Muscle layer of colon (tissue), 2 donors: ENCODE results near the gene ZIC1.
A peak's percentile ranks its signal among the peaks of the same experiment; 100 is the strongest.

ENCODE experiments used
- H3K27ac ChIP-seq: one replicate; pipeline ENCODE4 v1.7.0; 2013; ENCODE audit warnings: low read depth, mild to moderate bottlenecking, low read length, moderate library complexity
- H3K27me3 ChIP-seq, 2 donors: one replicate each; pipeline ENCODE4 v1.7.0; 2013; ENCODE audit warnings: low read length in 2 of 2, mild to moderate bottlenecking in 2 of 2; ENCODE audit not compliant: insufficient read depth in 2 of 2, control insufficient read depth in 1 of 2
- H3K36me3 ChIP-seq: one replicate; pipeline ENCODE4 v1.7.0; 2013; ENCODE audit warnings: mild to moderate bottlenecking, low read length; ENCODE audit not compliant: insufficient read depth
- H3K4me1 ChIP-seq: one replicate; pipeline ENCODE4 v1.7.0; 2013; ENCODE audit warnings: mild to moderate bottlenecking, low read length; ENCODE audit not compliant: insufficient read depth
- H3K4me3 ChIP-seq, 2 donors: one replicate each; pipeline ENCODE4 v1.7.0; 2013; ENCODE audit warnings: low read length in 2 of 2, low read depth in 1 of 2, mild to moderate bottlenecking in 1 of 2, moderate library complexity in 1 of 2
- H3K9ac ChIP-seq: one replicate; pipeline ENCODE4 v1.7.0; 2013; ENCODE audit warnings: low read length
- H3K9me3 ChIP-seq: one replicate; pipeline ENCODE4 v1.7.0; 2013; ENCODE audit warnings: mild to moderate bottlenecking, low read length
- donor health status: abdominal sarcoma.
- donor health status: Adenocarcinoma of cecum.

Gene ZIC1

DNA sequence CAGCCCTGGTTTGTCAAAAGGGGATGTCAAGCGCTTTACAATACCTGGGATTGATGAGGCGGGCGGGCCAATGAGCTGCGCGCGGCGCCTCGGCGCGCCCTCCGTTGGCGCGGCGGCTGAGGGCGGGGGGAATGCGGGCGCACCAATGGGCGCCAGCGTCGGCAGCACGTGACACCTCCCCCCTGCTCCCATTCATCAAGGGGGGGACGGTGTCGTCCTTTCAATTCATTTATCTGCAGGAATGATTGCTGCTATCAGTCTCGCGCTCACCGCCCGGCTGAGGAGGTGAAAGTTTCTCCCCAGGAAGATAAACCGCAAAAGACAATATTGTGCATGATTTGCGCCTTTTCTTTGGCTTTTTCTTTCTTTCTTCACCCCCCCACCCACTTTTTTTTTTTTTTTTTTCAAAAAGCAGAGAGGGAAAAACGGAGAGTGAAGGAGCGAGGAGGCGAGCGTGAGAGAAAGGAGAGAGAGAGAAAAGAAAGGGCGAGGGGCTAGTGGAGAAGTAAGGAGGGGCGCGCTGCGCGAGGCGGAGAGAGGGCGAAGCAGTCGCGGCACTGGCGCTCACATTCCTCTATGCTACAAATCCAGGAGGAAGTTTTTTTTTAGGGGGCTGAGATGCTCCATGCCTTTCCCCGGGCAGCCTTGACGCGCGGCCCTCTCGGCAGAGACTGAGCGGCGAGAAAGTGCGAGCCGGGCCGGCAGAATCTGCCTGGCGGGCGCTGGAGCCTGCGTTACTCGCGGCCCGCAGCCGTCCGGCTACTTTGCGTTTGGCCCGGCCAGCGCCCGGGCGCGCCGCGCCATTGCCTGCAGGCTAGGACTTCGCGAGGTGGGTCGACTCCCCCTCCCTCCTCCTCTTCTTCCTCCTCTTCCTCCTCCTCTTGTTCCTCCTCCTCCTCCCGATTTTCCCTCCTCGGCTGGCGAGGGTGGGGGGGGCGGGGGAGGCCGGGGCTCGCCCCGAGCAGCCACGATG is at the start of gene ZIC1:
TSS of gene ZIC1 (plus strand) at position 223 of the 973 bp plus-strand sequence. CDS start at position 971, 748 bp downstream.
- no peaks in the 10 kb centered on the region for H3K36me3 ChIP-seq
- peaks cover 29% of the 10 kb centered on the region for H3K9me3 ChIP-seq
- H3K4me1 ChIP-seq: peaks cover 27% of the 10 kb centered on the region
- no peak within 1 kb of the TSS for H3K27ac ChIP-seq
- peak within 1 kb of the TSS in 1 of 2 donors; percentile 49 for H3K4me3 ChIP-seq
- H3K27me3 ChIP-seq: peaks cover 94 to 98% of the 10 kb centered on the region in 2 donors
- H3K9ac ChIP-seq: no peak within 1 kb of the TSS

DNA sequence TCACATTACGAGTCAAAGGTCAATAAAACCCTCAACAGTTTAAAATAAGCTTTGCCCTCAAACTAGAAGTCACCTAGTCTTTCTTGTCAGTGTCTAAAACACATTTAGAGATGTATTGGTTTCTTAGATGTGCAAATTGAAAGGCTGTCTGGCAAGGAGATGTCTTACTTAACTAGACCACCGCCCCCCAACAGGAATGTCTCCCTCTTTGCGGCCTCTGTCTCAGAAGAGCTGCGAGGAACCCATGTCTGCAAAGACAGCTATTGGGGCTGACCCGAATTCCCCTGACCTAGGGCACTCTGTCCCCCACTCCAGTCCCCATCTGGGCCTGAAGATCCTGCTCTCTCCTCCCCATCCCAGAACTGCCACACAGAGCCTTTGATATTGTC is 49.1 kb upstream of the ZIC1 start:
- H3K27me3 ChIP-seq: peaks cover 68 to 70% of the 10 kb centered on the region in 2 donors
- no peaks in the 10 kb centered on the region for H3K9me3 ChIP-seq
- no peak overlapping the region for H3K9ac ChIP-seq
- H3K27ac ChIP-seq: no peak overlapping the region
- no peaks in the 10 kb centered on the region for H3K36me3 ChIP-seq
- H3K4me1 ChIP-seq: no peaks in the 10 kb centered on the region
- H3K4me3 ChIP-seq: no peak overlapping the region

DNA sequence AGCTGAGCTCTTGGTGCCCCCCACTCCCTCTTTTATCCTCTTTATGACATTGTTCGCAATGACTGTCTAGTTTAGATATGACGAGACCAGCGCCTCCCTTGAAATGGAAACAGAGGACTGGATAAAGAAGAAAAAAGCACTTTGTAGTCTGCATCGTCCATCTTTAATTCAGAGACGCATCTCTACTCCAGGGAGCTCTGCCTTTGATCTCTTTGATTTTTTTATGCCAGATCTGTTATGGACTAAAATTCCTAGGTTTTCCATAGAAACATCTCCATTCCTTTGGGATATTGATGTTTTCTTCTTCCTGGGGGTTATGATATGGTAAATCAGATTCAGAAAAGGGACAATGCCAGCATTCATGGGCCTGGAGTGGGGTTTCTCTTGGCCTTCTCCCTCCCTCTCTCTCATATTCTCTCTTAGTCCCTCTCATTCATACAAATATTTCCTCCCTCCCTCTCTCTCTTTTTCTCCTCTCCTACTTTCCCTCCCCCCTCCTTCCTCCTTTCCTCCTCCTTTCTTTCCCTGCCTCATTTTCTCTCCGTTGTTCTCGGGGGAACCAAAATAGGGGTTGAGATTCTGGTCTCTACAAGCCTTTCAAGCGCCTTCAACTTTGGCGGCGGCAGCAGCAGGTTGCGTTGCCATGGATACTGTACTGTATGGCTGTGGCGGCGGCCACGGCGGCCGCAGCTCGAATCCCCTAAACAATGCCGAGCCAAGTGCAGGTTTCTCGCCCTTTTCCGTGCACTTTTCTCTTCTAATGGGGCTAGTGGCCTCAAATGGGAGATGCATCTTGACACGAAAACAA is 48.3 kb upstream of the ZIC1 start:
- Histone ChIP-seq H3K27ac (no peak overlapping the region), H3K4me3 (no peak overlapping the region), H3K36me3 (no peaks in the 10 kb centered on the region), H3K9ac (no peak overlapping the region), H3K27me3 (peaks cover 62 to 65% of the 10 kb centered on the region in 2 donors), H3K4me1 (no peaks in the 10 kb centered on the region), H3K9me3 (no peaks in the 10 kb centered on the region)

DNA sequence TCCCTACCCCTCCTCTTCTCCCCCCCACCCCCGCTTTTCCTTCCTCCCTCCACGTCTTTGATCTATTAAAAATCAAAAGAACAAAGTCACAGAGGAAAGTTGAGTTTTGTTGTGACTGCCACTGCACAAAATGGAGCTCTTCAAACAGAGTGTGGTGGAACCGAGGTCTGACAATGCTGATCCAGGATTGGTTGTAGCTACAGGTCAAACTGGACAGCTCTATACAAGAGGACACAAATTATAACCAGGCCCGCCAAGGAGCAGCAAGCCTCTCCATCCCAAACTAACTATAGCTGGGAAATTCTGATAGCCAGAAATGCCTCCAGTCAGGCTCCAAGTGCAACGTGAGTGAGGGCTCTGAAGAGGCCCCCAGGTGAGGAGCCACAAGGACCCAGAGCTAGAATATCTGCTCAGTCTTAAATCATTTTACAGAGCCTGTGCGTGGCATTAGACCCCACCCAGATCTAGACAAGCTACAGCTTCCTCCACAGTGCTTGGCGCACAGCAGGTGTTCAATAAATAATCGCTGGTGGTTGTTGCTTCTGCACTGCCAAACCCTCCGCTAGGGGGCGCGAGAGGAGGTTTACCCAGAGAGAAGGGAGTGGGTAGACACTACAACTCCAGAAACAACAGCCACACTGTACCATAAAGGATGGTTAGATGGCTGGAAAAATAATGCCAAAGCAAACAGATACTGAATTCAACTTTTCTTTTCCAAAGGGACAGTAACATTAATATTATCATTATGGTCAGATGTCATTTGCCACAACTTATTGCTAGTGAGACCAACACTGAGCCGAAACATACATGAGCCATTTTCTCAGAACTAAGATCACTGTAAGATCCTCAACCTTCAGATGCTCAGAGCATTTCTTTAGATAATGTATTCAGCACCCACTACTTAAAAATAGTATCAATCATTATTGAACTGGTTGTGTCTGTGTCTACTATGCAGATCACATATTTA is 47.4 kb upstream of the ZIC1 start:
- Histone ChIP-seq H3K27me3 (peaks cover 53 to 57% of the 10 kb centered on the region in 2 donors), H3K4me1 (no peaks in the 10 kb centered on the region), H3K27ac (no peak overlapping the region), H3K9ac (no peak overlapping the region), H3K36me3 (no peaks in the 10 kb centered on the region), H3K9me3 (no peaks in the 10 kb centered on the region), H3K4me3 (no peak overlapping the region)

DNA sequence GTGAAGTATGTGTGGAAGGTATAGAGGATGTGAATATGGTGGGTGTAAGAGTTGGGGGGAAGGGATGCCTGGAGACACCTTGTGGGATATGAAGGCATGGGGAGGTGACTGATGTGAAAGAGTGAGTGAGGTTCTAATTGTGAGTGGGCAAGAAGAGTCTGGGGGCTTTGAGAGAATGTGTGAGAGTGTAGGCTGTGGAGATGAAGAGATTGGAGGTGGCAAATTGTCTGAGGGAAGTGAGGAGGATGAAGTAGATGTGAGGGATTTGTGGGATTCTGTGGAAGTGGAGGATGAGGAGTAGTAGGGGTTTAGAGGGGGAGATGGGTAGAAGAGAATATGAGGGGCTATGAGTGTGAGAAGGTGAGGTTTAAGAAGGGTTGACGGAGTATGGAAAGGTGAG is 44.4 kb upstream of the ZIC1 start:
- no peaks in the 10 kb centered on the region for H3K9me3 ChIP-seq
- no peaks in the 10 kb centered on the region for H3K36me3 ChIP-seq
- peaks cover 39 to 50% of the 10 kb centered on the region in 2 donors for H3K27me3 ChIP-seq
- H3K4me1 ChIP-seq: no peaks in the 10 kb centered on the region
- H3K9ac ChIP-seq: no peak overlapping the region
- H3K27ac ChIP-seq: no peak overlapping the region
- no peak overlapping the region for H3K4me3 ChIP-seq

DNA sequence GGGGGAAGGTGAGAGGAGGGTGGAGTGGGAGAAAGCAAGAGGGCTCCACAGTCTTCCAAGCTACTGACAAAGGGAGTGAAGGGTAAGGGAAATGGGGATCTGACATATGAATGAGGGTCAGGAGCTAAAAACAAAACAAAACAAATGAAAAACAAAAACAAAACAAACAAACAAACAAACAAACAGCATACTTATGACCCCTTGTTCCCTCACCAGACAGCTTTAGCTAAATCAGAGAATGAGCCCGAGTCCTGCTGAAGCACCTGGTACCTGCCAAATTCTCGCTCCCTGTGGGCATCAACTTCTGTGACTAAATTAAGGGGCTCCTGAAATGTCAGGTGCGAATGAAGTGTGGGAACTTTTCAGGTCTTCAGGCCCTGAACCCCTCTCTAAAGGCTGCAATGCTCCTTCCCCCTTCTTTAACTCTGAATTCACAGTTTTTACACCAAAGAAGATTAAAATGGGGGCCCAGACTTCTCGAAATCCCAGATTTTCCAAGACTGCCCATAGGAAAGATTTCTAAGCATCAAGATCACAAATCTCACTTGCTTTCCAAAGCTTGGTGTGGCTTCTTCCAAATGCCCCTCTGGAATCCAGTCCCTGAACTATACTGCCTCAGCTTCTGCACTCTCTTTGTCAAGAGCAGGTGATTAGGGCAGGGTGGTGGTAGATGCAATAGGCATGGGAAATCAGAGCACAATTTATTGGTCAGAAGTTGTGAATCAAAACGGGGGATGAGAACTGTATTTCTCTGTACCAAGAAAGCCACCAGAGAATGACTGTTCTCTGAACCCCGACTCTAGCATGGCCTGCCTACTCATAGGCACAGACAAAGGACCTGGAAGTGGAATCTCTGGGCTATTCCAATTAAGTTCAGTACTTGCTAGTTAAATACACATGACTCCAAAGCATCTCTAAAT is 43.7 kb upstream of the ZIC1 start:
- Histone ChIP-seq H3K27ac (no peak overlapping the region), H3K9me3 (no peaks in the 10 kb centered on the region), H3K4me3 (no peak overlapping the region), H3K9ac (no peak overlapping the region), H3K36me3 (no peaks in the 10 kb centered on the region), H3K4me1 (no peaks in the 10 kb centered on the region), H3K27me3 (peaks cover 39 to 50% of the 10 kb centered on the region in 2 donors)

DNA sequence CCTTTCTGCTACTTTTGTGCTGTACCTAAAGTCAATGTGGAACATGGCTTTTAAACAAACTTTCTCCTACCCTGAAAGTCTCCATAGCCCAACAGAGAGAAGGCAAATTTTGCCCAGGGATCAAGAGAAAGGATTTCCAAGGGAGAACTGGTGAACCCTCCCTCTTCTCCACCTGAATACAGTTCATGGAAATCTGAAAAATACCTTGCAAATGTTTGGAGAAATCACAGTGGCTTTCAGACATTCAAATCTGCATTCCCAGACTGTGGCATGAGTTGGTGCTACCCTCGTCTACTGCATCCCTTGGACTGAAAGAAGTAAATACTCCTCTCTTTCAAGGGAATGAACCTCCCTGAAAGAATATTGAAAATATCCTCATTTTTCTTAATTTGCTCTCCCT is 41.5 kb upstream of the ZIC1 start:
- Histone ChIP-seq H3K9me3 (no peaks in the 10 kb centered on the region), H3K9ac (no peak overlapping the region), H3K4me3 (no peak overlapping the region), H3K4me1 (no peaks in the 10 kb centered on the region), H3K36me3 (no peaks in the 10 kb centered on the region), H3K27me3 (peaks cover 46 to 53% of the 10 kb centered on the region in 2 donors), H3K27ac (no peak overlapping the region)

DNA sequence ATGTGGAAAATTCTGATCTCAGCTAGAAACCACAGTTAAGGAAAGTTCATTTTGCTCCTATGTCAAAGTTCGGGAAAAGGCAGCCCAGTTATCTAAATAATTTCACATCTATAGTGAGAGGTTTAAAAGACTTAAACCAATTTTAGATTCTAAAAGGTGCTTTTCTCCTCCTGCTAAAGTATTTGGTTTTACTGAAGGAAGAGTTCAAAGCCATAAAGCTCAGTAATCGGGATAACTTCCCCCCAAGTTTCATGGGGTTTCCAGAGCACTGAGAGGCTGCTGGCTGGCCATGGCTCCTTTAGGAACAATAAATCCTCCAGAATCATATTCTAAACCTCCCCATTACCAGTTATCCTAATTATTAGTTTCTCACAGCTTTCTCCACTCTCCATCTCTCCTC is 41.0 kb upstream of the ZIC1 start:
- no peak overlapping the region for H3K27ac ChIP-seq
- no peaks in the 10 kb centered on the region for H3K9me3 ChIP-seq
- H3K4me3 ChIP-seq: no peak overlapping the region
- no peak overlapping the region for H3K9ac ChIP-seq
- H3K36me3 ChIP-seq: no peaks in the 10 kb centered on the region
- H3K4me1 ChIP-seq: no peaks in the 10 kb centered on the region
- peaks cover 50 to 58% of the 10 kb centered on the region in 2 donors for H3K27me3 ChIP-seq

DNA sequence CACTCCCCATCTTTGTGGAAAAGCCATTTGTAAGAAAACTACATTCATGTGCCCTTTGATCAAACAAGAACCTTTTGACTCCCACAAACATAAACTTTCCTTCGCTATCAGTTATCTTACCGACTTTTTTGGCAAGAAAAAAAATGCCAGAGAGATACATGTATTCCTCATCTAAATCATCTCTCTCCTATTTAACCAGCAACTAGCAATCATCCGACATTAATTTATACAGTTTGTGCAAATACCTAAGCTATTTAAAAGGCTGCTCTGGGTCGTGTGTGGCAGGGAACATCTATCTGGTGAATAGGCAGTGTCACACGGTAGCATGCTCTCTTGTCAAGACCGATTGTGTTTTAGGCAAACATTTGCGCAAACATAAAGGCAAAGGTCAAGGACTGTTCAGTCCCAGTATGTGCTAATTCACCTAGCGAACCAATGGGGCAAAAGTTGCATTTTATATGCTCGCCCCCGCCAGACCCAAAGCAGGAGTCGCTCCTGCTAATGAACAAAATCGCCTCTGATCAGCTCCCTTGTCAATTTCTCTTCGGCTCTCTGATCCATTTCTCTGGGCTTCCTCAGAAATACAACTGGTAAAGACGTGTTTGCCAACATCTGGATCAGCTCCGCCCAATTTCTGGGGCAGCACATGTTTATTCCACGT is 40.5 kb upstream of the ZIC1 start:
- Histone ChIP-seq H3K27me3 (peaks cover 54 to 63% of the 10 kb centered on the region in 2 donors), H3K4me1 (no peaks in the 10 kb centered on the region)

DNA sequence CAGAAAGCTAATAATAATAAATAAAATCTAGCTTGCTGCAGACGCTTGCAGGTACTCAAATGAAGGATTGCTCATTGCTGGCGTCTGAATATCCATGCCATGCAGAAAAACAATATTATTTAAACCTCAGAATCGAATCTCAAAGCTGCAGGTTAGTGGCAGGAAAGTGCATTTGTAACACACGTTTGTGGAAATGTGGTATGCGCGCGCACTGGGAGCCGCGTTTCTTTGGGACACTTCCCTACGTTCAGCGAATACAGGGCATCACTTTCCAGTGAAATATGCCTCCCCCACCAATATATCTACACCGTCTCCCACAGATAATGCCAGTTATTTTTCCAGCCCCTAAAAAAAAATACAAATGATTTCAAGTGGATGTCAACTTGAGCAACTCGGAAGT is 39.9 kb upstream of the ZIC1 start:
- no peak overlapping the region for H3K4me3 ChIP-seq
- no peaks in the 10 kb centered on the region for H3K36me3 ChIP-seq
- no peaks in the 10 kb centered on the region for H3K4me1 ChIP-seq
- no peaks in the 10 kb centered on the region for H3K9me3 ChIP-seq
- no peak overlapping the region for H3K9ac ChIP-seq
- peaks cover 59 to 69% of the 10 kb centered on the region in 2 donors for H3K27me3 ChIP-seq
- H3K27ac ChIP-seq: no peak overlapping the region

More for the DNA sequence above, 40.5 kb upstream of the ZIC1 start:
- Histone ChIP-seq H3K36me3 (no peaks in the 10 kb centered on the region), H3K9me3 (no peaks in the 10 kb centered on the region), H3K9ac (no peak overlapping the region), H3K27ac (no peak overlapping the region), H3K4me3 (no peak overlapping the region)
